Right renal pelvis (tissue), 4 donors: ENCODE results near the gene FBXL13. TPM values are rescaled to one million over a fixed set of nuclear protein-coding genes. Genes with fewer than 3 reads are reported as not detected.
A peak's percentile ranks its signal among the peaks of the same experiment; 100 is the strongest.

Source experiments
- DNase-seq, 4 donors: peaks; one replicate each; pipeline ENCODE4 v3.0.0-alpha.2; 2013; ENCODE audit warnings: low read depth in 4 of 4, low spot score in 3 of 4, missing footprints in 1 of 4
- polyA plus RNA-seq, 4 donors: library from polyadenylated mRNA; unstranded; fragments of 120-200 nt; gene quantifications; one replicate each; pipeline ENCODE4 v1.2.1, GENCODE V29; 2013; ENCODE audit not compliant: insufficient read length in 4 of 4

Gene FBXL13
- polyA plus RNA-seq, 4 donors, result 2.0 to 3.7 (median 2.9) TPM

- no peak for DNase-seq
These were observed 130.4 kb downstream of the FBXL13 start for GRCh38 chr7:102944241-102944640.

- DNase-seq, result no peak
These were observed 131.0 kb downstream of the FBXL13 start for GRCh38 chr7:102943423-102944169.

GRCh38 chr7:102942868-102943267 lies 131.7 kb downstream of the FBXL13 start:
- DNase-seq, result no peak

- no peak for DNase-seq
These were observed 132.3 kb downstream of the FBXL13 start for GRCh38 chr7:102942181-102942866.

- no peak for DNase-seq
These were observed 135.9 kb downstream of the FBXL13 start for GRCh38 chr7:102938679-102939078.

- no peak for DNase-seq
These were observed 139.0 kb downstream of the FBXL13 start for GRCh38 chr7:102935450-102936115.

- no peak for DNase-seq
These were observed 139.9 kb downstream of the FBXL13 start for GRCh38 chr7:102934701-102935100.

GRCh38 chr7:102934239-102934638 lies 140.4 kb downstream of the FBXL13 start:
- DNase-seq, result no peak

- peak; percentile 58 to 79 (median 70) for DNase-seq
These were observed 140.8 kb downstream of the FBXL13 start for GRCh38 chr7:102933763-102934162.

- DNase-seq, result no peak
These were observed 142.8 kb downstream of the FBXL13 start for GRCh38 chr7:102931757-102932156.

- no peak for DNase-seq
These were observed 147.2 kb downstream of the FBXL13 start for GRCh38 chr7:102927312-102927933.

GRCh38 chr7:102926783-102927140 lies 147.8 kb downstream of the FBXL13 start:
- DNase-seq, result no peak

- no peak for DNase-seq
These were observed 148.4 kb downstream of the FBXL13 start for GRCh38 chr7:102925976-102926782.

- DNase-seq, result no peak
These were observed 155.8 kb downstream of the FBXL13 start for GRCh38 chr7:102918845-102919244.

- DNase-seq, result no peak
These were observed 156.9 kb downstream of the FBXL13 start for GRCh38 chr7:102917436-102918353.

GRCh38 chr7:102916881-102917280 lies 157.7 kb downstream of the FBXL13 start:
- no peak for DNase-seq

GRCh38 chr7:102916426-102916825 lies 158.2 kb downstream of the FBXL13 start:
- DNase-seq, result no peak

GRCh38 chr7:102914585-102914984 lies 160.0 kb downstream of the FBXL13 start:
- DNase-seq, result no peak

- no peak for DNase-seq
These were observed 160.8 kb downstream of the FBXL13 start for GRCh38 chr7:102913826-102914225.
